ENCODE results near the gene CHRNB1. TPM values are rescaled to one million over a fixed set of nuclear protein-coding genes. Genes with fewer than 3 reads are reported as not detected.

The CHRNB1 gene
- total and polyA plus RNA-seq, 2 experiments from 2014 or later, result 11.1 to 11.2 TPM

GRCh38 chr17:7484919-7485377 lies 40.1 kb downstream of the CHRNB1 start:
- Histone ChIP-seq H3K36me3 (ENCODE audit: insufficient read depth) (no peaks in the 10 kb centered on the region), H3K27ac (ENCODE audit: low read depth) (peak overlapping the region; percentile 89), H3K4me3 (peak overlapping the region; percentile 86), H3K4me2 (peak overlapping the region; percentile 78), H3K4me1 (ENCODE audit: insufficient read depth) (peaks cover 24% of the 10 kb centered on the region), H3K79me2 (replicated peaks; ENCODE audit: insufficient read depth) (peaks cover 63% of the 10 kb centered on the region), H2AFZ (no peak overlapping the region), H3K27me3 (ENCODE audit: insufficient read depth) (no peaks in the 10 kb centered on the region), H3F3A (replicated peaks; ENCODE audit: low read depth) (peaks cover 20% of the 10 kb centered on the region; the same call in 1 of the 2 replicates), H3K9me2 (ENCODE audit: insufficient read depth) (no peaks in the 10 kb centered on the region), H4K20me1 (replicated peaks; ENCODE audit: insufficient read depth) (peaks cover 30% of the 10 kb centered on the region)
- H3K27me3 Mint-ChIP-seq (ENCODE audit: insufficient read depth, low read depth, poor library complexity), result peaks cover 31% of the 10 kb centered on the region
- ATAC-seq (peak; percentile 7), DNase-seq (ENCODE audit: low spot score) (peak; percentile 65)
- peaks cover 28% of the 10 kb centered on the region for H3K36me3 Mint-ChIP-seq (ENCODE audit: low read depth)
- peak overlapping the region; percentile 99 for H3K27ac Mint-ChIP-seq
- peaks cover 52% of the 10 kb centered on the region for H3K4me1 Mint-ChIP-seq
- no peaks in the 10 kb centered on the region; the same call in 1 of the 3 replicates for H3K9me3 Mint-ChIP-seq
- peak overlapping the region; percentile 93 for H3K4me3 Mint-ChIP-seq
- TF ChIP-seq CREB1 (CRISPR knock-in tag; IDR thresholded peaks at IDR 0.05; ENCODE audit: low read depth), result no peak
- no peak for TF ChIP-seq ZNF331 (CRISPR knock-in tag; IDR thresholded peaks at IDR 0.05; ENCODE audit: low read depth)
- TF ChIP-seq ETS1 (IDR thresholded peaks at IDR 0.05), result no peak
- TF ChIP-seq EZH2phosphoT487 (IDR thresholded peaks at IDR 0.05; ENCODE audit: unreplicated experiment), result no peak
- TF ChIP-seq STAT1 (IDR thresholded peaks at IDR 0.05; ENCODE audit: unreplicated experiment), result no peak
- TF ChIP-seq, protein P1, sequence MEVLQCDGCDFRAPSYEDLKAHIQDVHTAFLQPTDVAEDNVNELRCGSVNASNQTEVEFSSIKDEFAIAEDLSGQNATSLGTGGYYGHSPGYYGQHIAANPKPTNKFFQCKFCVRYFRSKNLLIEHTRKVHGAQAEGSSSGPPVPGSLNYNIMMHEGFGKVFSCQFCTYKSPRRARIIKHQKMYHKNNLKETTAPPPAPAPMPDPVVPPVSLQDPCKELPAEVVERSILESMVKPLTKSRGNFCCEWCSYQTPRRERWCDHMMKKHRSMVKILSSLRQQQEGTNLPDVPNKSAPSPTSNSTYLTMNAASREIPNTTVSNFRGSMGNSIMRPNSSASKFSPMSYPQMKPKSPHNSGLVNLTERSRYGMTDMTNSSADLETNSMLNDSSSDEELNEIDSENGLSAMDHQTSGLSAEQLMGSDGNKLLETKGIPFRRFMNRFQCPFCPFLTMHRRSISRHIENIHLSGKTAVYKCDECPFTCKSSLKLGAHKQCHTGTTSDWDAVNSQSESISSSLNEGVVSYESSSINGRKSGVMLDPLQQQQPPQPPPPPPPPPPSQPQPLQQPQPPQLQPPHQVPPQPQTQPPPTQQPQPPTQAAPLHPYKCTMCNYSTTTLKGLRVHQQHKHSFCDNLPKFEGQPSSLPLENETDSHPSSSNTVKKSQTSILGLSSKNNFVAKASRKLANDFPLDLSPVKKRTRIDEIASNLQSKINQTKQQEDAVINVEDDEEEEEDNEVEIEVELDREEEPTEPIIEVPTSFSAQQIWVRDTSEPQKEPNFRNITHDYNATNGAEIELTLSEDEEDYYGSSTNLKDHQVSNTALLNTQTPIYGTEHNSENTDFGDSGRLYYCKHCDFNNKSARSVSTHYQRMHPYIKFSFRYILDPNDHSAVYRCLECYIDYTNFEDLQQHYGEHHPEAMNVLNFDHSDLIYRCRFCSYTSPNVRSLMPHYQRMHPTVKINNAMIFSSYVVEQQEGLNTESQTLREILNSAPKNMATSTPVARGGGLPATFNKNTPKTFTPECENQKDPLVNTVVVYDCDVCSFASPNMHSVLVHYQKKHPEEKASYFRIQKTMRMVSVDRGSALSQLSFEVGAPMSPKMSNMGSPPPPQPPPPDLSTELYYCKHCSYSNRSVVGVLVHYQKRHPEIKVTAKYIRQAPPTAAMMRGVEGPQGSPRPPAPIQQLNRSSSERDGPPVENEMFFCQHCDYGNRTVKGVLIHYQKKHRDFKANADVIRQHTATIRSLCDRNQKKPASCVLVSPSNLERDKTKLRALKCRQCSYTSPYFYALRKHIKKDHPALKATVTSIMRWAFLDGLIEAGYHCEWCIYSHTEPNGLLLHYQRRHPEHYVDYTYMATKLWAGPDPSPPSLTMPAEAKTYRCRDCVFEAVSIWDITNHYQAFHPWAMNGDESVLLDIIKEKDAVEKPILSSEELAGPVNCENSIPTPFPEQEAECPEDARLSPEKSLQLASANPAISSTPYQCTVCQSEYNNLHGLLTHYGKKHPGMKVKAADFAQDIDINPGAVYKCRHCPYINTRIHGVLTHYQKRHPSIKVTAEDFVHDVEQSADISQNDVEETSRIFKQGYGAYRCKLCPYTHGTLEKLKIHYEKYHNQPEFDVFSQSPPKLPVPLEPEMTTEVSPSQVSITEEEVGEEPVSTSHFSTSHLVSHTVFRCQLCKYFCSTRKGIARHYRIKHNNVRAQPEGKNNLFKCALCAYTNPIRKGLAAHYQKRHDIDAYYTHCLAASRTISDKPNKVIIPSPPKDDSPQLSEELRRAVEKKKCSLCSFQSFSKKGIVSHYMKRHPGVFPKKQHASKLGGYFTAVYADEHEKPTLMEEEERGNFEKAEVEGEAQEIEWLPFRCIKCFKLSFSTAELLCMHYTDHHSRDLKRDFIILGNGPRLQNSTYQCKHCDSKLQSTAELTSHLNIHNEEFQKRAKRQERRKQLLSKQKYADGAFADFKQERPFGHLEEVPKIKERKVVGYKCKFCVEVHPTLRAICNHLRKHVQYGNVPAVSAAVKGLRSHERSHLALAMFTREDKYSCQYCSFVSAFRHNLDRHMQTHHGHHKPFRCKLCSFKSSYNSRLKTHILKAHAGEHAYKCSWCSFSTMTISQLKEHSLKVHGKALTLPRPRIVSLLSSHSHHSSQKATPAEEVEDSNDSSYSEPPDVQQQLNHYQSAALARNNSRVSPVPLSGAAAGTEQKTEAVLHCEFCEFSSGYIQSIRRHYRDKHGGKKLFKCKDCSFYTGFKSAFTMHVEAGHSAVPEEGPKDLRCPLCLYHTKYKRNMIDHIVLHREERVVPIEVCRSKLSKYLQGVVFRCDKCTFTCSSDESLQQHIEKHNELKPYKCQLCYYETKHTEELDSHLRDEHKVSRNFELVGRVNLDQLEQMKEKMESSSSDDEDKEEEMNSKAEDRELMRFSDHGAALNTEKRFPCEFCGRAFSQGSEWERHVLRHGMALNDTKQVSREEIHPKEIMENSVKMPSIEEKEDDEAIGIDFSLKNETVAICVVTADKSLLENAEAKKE (CRISPR knock-in tag; IDR thresholded peaks at IDR 0.05), result no peak
- no peak for TF ChIP-seq REST (IDR thresholded peaks at IDR 0.05; ENCODE audit: unreplicated experiment)
- no peak for TF ChIP-seq POLR2AphosphoS5 (IDR thresholded peaks at IDR 0.05; ENCODE audit: low read depth)
- TF ChIP-seq EZH2 (IDR thresholded peaks at IDR 0.05; ENCODE audit: low read depth, unreplicated experiment), result no peak

Measured in GM23338 (cell line).